ENCODE data around the gene SMIM27. TPM values are rescaled to one million over a fixed set of nuclear protein-coding genes. Genes with fewer than 3 reads are reported as not detected.

Gene SMIM27
- total and polyA plus RNA-seq, 9 of the 15 experiments (the other 6 are each of a cell fraction or from before 2014, with no cell fraction given) = 2.9 to 16.1 (median 7.9) TPM

- TF ChIP-seq ZNF407 (IDR thresholded peaks at IDR 0.05; ENCODE audit: low read depth) (no peak), ZNF561 (CRISPR knock-in tag; conservative IDR thresholded peaks at IDR 0.05) (no peak), GABPB1 (CRISPR knock-in tag; IDR thresholded peaks at IDR 0.05) (peak; percentile 93), SMAD2 (IDR thresholded peaks at IDR 0.05; ENCODE audit: low read depth, low read length) (no peak)
These were observed 20.9 kb downstream of the SMIM27 start, which contains the start of gene NDUFB6 (continued) for GRCh38 chr9:32572900-32573523.
